A673 (cell line): ENCODE results near the gene SLC44A3. TPM values are rescaled to one million over a fixed set of nuclear protein-coding genes. Genes with fewer than 3 reads are reported as not detected.

Source experiments
- BruUV-seq: library from RNA; stranded (reverse); fragments of 400-500 nt; replicated peaks from 2 replicates; lab custom pipeline; 2021; lab: Mats Ljungman, UMichigan
- CTCF ChIA-PET: fragments of 300-600 bp; sonication (Branson Sonifier 250); formaldehyde crosslinking; loops from one replicate; lab custom pipeline; 2022; ENCODE audit warnings: antibody characterized with exemption; lab: Charles Lee
- POLR2A ChIA-PET: fragments of 300-600 bp; sonication (Branson Sonifier 250); formaldehyde crosslinking; loops from one replicate; lab custom pipeline; 2022; ENCODE audit warnings: antibody characterized with exemption; ENCODE audit not compliant: low non-redundant PET; lab: Charles Lee
- DNase-seq: peaks from one replicate; pipeline ENCODE4 v3.0.0-alpha.2; 2015; ENCODE audit warnings: low spot score
- H3K27ac ChIP-seq: fragments of 200-600 bp; sonication (generic); 2 replicates; pipeline ENCODE4 v1.5.1; 2016; ENCODE audit warnings: mixed run types, low read depth, mild to moderate bottlenecking, mixed read lengths, antibody characterized with exemption, low read length; ENCODE audit not compliant: poor library complexity, severe bottlenecking
- H3K27me3 ChIP-seq: fragments of 200-600 bp; sonication (generic); replicated peaks from 2 replicates; pipeline ENCODE4 v1.6.1; 2017; ENCODE audit warnings: mixed run types, low read depth, mild to moderate bottlenecking, mixed read lengths, antibody characterized with exemption, low read length; ENCODE audit not compliant: insufficient read depth, poor library complexity
- H3K36me3 ChIP-seq: fragments of 200-600 bp; sonication (generic); 2 replicates; pipeline ENCODE4 v1.6.1; 2016; ENCODE audit warnings: mixed run types, mild to moderate bottlenecking, mixed read lengths, antibody characterized with exemption, low read length; ENCODE audit not compliant: insufficient read depth, poor library complexity, severe bottlenecking
- H3K4me1 ChIP-seq: fragments of 200-600 bp; sonication (generic); 2 replicates; pipeline ENCODE4 v1.6.1; 2017; ENCODE audit warnings: mixed run types, mild to moderate bottlenecking, mixed read lengths, antibody characterized with exemption, low read length; ENCODE audit not compliant: insufficient read depth, poor library complexity, severe bottlenecking
- H3K4me3 ChIP-seq: fragments of 200-600 bp; sonication (generic); 2 replicates; pipeline ENCODE4 v1.5.1; 2016; ENCODE audit warnings: low read depth, mixed run types, mild to moderate bottlenecking, mixed read lengths, low read length; ENCODE audit not compliant: poor library complexity, severe bottlenecking
- H3K9me3 ChIP-seq: fragments of 200-600 bp; sonication (generic); 2 replicates; pipeline ENCODE4 v1.6.1; 2016; ENCODE audit warnings: mixed run types, low read depth, mild to moderate bottlenecking, mixed read lengths, antibody characterized with exemption, low read length; ENCODE audit not compliant: poor library complexity, severe bottlenecking
- CTCF ChIP-seq: fragments of 300-800, 200-600 bp; sonication (generic); conservative IDR thresholded peaks from 2 replicates; pipeline ENCODE4 v1.5.1; 2017; ENCODE audit warnings: low read depth, mild to moderate bottlenecking, antibody characterized with exemption, low read length, moderate library complexity, mixed read lengths
- EZH2 ChIP-seq: fragments of 200-600 bp; sonication (generic); IDR thresholded peaks from 2 replicates; pipeline ENCODE4 v1.6.1; 2017; ENCODE audit warnings: borderline replicate concordance, low read depth, mild to moderate bottlenecking, mixed read lengths, antibody characterized with exemption, low read length; ENCODE audit not compliant: poor library complexity, severe bottlenecking
- intact Hi-C: fragments of 100-400 bp; cut with micrococcal nuclease; formaldehyde crosslinking; loops from one replicate; pipeline ENCODE4 v1.10.0; 2022; ENCODE audit not compliant: unreplicated experiment
- total RNA-seq: library from RNA; stranded (reverse); gene quantifications from 2 replicates; pipeline ENCODE4 v1.2.3, GENCODE V29; 2021

Gene SLC44A3
- total RNA-seq, 1 experiment from 2014 or later, result not detected

GRCh38 chr1:94907136-94907535, 87.0 kb downstream of the SLC44A3 start:
- intact Hi-C loops, result no loop called here
- no peak overlapping the region for H3K4me3 ChIP-seq
- H3K4me1 ChIP-seq, result peaks cover 47% of the 10 kb centered on the region
- H3K9me3 ChIP-seq, result no peaks in the 10 kb centered on the region
- H3K36me3 ChIP-seq, result peaks cover under 1% of the 10 kb centered on the region
- POLR2A ChIA-PET, result no interaction called here
- CTCF ChIA-PET, result no interaction called here
- TF ChIP-seq EZH2 (no peak), CTCF (no peak)
- no TSS peak for BruUV-seq
- no peak for DNase-seq
- H3K27ac ChIP-seq, result no peak overlapping the region
- H3K27me3 ChIP-seq, result no peaks in the 10 kb centered on the region

GRCh38 chr1:94908190-94908589, 88.0 kb downstream of the SLC44A3 start:
- Histone ChIP-seq H3K27me3 (no peaks in the 10 kb centered on the region), H3K4me3 (no peak overlapping the region), H3K27ac (no peak overlapping the region), H3K36me3 (no peaks in the 10 kb centered on the region), H3K4me1 (peaks cover 52% of the 10 kb centered on the region), H3K9me3 (no peaks in the 10 kb centered on the region)
- ChIA-PET CTCF (no interaction called here), POLR2A (no interaction called here)
- DNase-seq, result no peak
- no TSS peak for BruUV-seq
- no peak for TF ChIP-seq EZH2
- TF ChIP-seq CTCF, result no peak
- intact Hi-C loops, result no loop called here

- no peak overlapping the region for H3K4me3 ChIP-seq
- BruUV-seq, result no TSS peak
- DNase-seq, result no peak
- intact Hi-C loops, result no loop called here
- ChIA-PET POLR2A (no interaction called here), CTCF (interaction anchor here (1.6 kb wide), 1 partner anchor 55 kb away, joined by 4 read pairs; no protein-coding TSS in a partner anchor)
- no peaks in the 10 kb centered on the region for H3K36me3 ChIP-seq
- no peak overlapping the region for H3K27ac ChIP-seq
- peaks cover 52% of the 10 kb centered on the region for H3K4me1 ChIP-seq
- no peak for TF ChIP-seq CTCF
- no peak for TF ChIP-seq EZH2
- H3K27me3 ChIP-seq, result no peaks in the 10 kb centered on the region
- H3K9me3 ChIP-seq, result no peaks in the 10 kb centered on the region
Measured at GRCh38 chr1:94908965-94909364, 88.8 kb downstream of the SLC44A3 start.
